GM19043 (cell line): ENCODE results near the gene LRRC4B.
"Not testable (repeated sequence)": the region's sequence is repeated elsewhere in the genome, so short reads cannot be mapped to it uniquely, and the experiment has no call there.

Experiments used
- ATAC-seq: cut with Tn5 transposase; IDR thresholded peaks from one replicate; pipeline ENCODE4 v1.9.1; 2021; ENCODE audit warnings: low read depth; ENCODE audit not compliant: unreplicated experiment

Gene LRRC4B

GRCh38 chr19:50489461-50490011, 78.7 kb downstream of the LRRC4B start:
- ATAC-seq: no peak

- no peak for ATAC-seq
Observed at GRCh38 chr19:50488389-50489194, 79.6 kb downstream of the LRRC4B start.

- ATAC-seq: no peak
Observed at GRCh38 chr19:50486823-50487515, 81.3 kb downstream of the LRRC4B start.

- no peak for ATAC-seq
Observed at GRCh38 chr19:50485284-50485955, 82.8 kb downstream of the LRRC4B start.

GRCh38 chr19:50482916-50483315, 85.3 kb downstream of the LRRC4B start:
- no peak for ATAC-seq

- no peak for ATAC-seq
Observed at GRCh38 chr19:50482271-50482855, 85.9 kb downstream of the LRRC4B start.

GRCh38 chr19:50481351-50482149, 86.7 kb downstream of the LRRC4B start:
- ATAC-seq: no peak

GRCh38 chr19:50480281-50481111, 87.7 kb downstream of the LRRC4B start:
- no peak for ATAC-seq

GRCh38 chr19:50479761-50480251, 88.4 kb downstream of the LRRC4B start:
- no peak for ATAC-seq

- ATAC-seq: no peak
Observed at GRCh38 chr19:50478901-50479715, 89.1 kb downstream of the LRRC4B start.

GRCh38 chr19:50477751-50478515, 90.3 kb downstream of the LRRC4B start:
- ATAC-seq: no peak

- no peak for ATAC-seq
Observed at GRCh38 chr19:50476907-50477238, 91.4 kb downstream of the LRRC4B start.

- no peak for ATAC-seq
Observed at GRCh38 chr19:50476224-50476906, 91.9 kb downstream of the LRRC4B start, which contains the start of the genes EMC10 and GARIN5A. EMC10 (plus strand) TSS chr19:50476507; CDS start chr19:50476545, 38 bp downstream. GARIN5A (minus strand) TSS chr19:50476848; CDS start chr19:50476388, 460 bp downstream.

- no peak for ATAC-seq
Observed at GRCh38 chr19:50475736-50476223, 92.5 kb downstream of the LRRC4B start.

- no peak for ATAC-seq
Observed at GRCh38 chr19:50475101-50475568, 93.1 kb downstream of the LRRC4B start.

- ATAC-seq: not testable (repeated sequence)
Observed at GRCh38 chr19:50473336-50473735, 94.9 kb downstream of the LRRC4B start.
